HCT116 (cell line): ENCODE measurements around the gene OR13C4. TPM values are rescaled to one million over a fixed set of nuclear protein-coding genes. Genes with fewer than 3 reads are reported as not detected.

Experiments
- ATAC-seq: fragments of 200-7000 bp; cut with Tn5 transposase; 2 replicates; pipeline ENCODE4 v1.9.1; 2020; ENCODE audit warnings: mild to moderate bottlenecking, moderate library complexity
- BruUV-seq: library from RNA; stranded (reverse); fragments of 400-500 nt; replicated peaks from 2 replicates; lab custom pipeline; 2021; lab: Mats Ljungman, UMichigan
- CTCF ChIA-PET: fragments of 300-600 bp; sonication (Branson Sonifier 250); formaldehyde crosslinking; loops from one replicate; lab custom pipeline; 2021; ENCODE audit warnings: antibody characterized with exemption; lab: Charles Lee
- POLR2A ChIA-PET: fragments of 300-600, 350-600 bp; sonication (Branson Sonifier 250); formaldehyde crosslinking; loops from one replicate; lab custom pipeline; 2021; ENCODE audit warnings: antibody characterized with exemption; lab: Charles Lee
- RAD21 ChIA-PET, 2 experiments: fragments of 300-600 bp; sonication (Branson Sonifier 250); formaldehyde crosslinking; loops; one replicate each; lab custom pipeline; 2023; ENCODE audit warnings: low total read pairs in 2 of 2; ENCODE audit not compliant: uncharacterized antibody in 2 of 2, unreplicated experiment in 2 of 2, low non-redundant PET in 1 of 2; lab: Charles Lee
- DNase-seq: peaks from one replicate; pipeline ENCODE4 v3.0.0-alpha.2; 2010; ENCODE audit warnings: low read depth, low spot score
- H2AFZ ChIP-seq: fragments of 200-600 bp; shearing (Covaris generic), sonication (generic); 2 replicates; pipeline ENCODE4 v1.6.1; 2017; ENCODE audit warnings: low read depth, mixed run types, mixed read lengths, antibody characterized with exemption, low read length; ENCODE audit not compliant: poor library complexity, severe bottlenecking
- H3K27ac ChIP-seq: 2 replicates; pipeline ENCODE4 v1.5.1; 2012; ENCODE audit warnings: low read depth, low read length
- H3K27me3 ChIP-seq: fragments of 200-600 bp; sonication (generic); 2 replicates; pipeline ENCODE4 v1.6.1; 2016; ENCODE audit warnings: mixed run types, low read length, mixed read lengths; ENCODE audit not compliant: insufficient read depth
- H3K36me3 ChIP-seq, 2 experiments: fragments of 200-500 bp in 1 of 2; fragments of 200-600 bp in 1 of 2; sonication (Bioruptor generic) in 1 of 2; sonication (generic) in 1 of 2; 2 replicates each; pipeline versions ENCODE4 v1.5.1 to v1.6.1; 2014 to 2016; ENCODE audit warnings: low read length in 2 of 2, inconsistent platforms in 1 of 2, mixed read lengths in 1 of 2, mixed run types in 1 of 2; ENCODE audit not compliant: insufficient read depth in 2 of 2, control insufficient read depth in 1 of 2
- H3K4me1 ChIP-seq, 2 experiments: fragments of 200-600 bp in 1 of 2; sonication (generic) in 1 of 2; 2 replicates each; pipeline versions ENCODE4 v1.5.1 to v1.6.1; 2012 to 2017; ENCODE audit warnings: low read length in 2 of 2, inconsistent platforms in 1 of 2, mild to moderate bottlenecking in 1 of 2, mixed read lengths in 1 of 2, mixed run types in 1 of 2, moderate library complexity in 1 of 2; ENCODE audit not compliant: insufficient read depth in 2 of 2, control insufficient read depth in 1 of 2
- H3K4me2 ChIP-seq: fragments of 200-600 bp; sonication (generic); 2 replicates; pipeline ENCODE4 v1.6.1; 2017; ENCODE audit warnings: mixed run types, low read length, mixed read lengths
- H3K4me3 ChIP-seq, 2 experiments: fragments of 200-600 bp in 1 of 2; sonication (generic) in 1 of 2; replicated peaks in 1 of 2; 2 replicates each; pipeline ENCODE4 v1.5.1; 2011 to 2016; ENCODE audit warnings: low read length in 2 of 2, control low read depth in 1 of 2, low read depth in 1 of 2, mild to moderate bottlenecking in 1 of 2, mixed read lengths in 1 of 2, mixed run types in 1 of 2
- H3K79me2 ChIP-seq: fragments of 200-600 bp; sonication (generic); 2 replicates; pipeline ENCODE4 v1.6.1; 2017; ENCODE audit warnings: mild to moderate bottlenecking, mixed run types, low read length, moderate library complexity, mixed read lengths; ENCODE audit not compliant: insufficient read depth
- H3K9ac ChIP-seq: fragments of 200-600 bp; sonication (generic); 2 replicates; pipeline ENCODE4 v1.6.1; 2016; ENCODE audit warnings: low read length, mixed read lengths
- H3K9me2 ChIP-seq: fragments of 200-600 bp; sonication (generic), shearing (Covaris generic); 2 replicates; pipeline ENCODE4 v1.6.1; 2017; ENCODE audit warnings: mixed run types, mild to moderate bottlenecking, moderate library complexity; ENCODE audit not compliant: insufficient read depth
- H3K9me3 ChIP-seq, 2 experiments: fragments of 200-500 bp in 1 of 2; fragments of 200-600 bp in 1 of 2; sonication (Bioruptor generic) in 1 of 2; sonication (generic) in 1 of 2; 2 replicates each; pipeline ENCODE4 v1.6.1; 2014 to 2017; ENCODE audit warnings: low read length in 2 of 2, mixed read lengths in 2 of 2, inconsistent platforms in 1 of 2, low read depth in 1 of 2, mild to moderate bottlenecking in 1 of 2, mixed run types in 1 of 2, moderate library complexity in 1 of 2; ENCODE audit not compliant: control insufficient read depth in 1 of 2, insufficient read depth in 1 of 2
- H4K20me1 ChIP-seq: fragments of 200-600 bp; sonication (generic), shearing (Covaris generic); 2 replicates; pipeline ENCODE4 v1.6.1; 2017; ENCODE audit warnings: mixed run types, mild to moderate bottlenecking, moderate library complexity; ENCODE audit not compliant: insufficient read depth
- ATF3 ChIP-seq: IDR thresholded peaks from 2 replicates; pipeline ENCODE4 v1.6.1; 2012
- CBX3 ChIP-seq: IDR thresholded peaks from 2 replicates; pipeline ENCODE4 v1.6.1; 2012; ENCODE audit warnings: low read depth
- CEBPB ChIP-seq: IDR thresholded peaks from 2 replicates; pipeline ENCODE4 v1.6.1; 2012; ENCODE audit warnings: low read depth
- FOSL1 ChIP-seq: IDR thresholded peaks from 2 replicates; pipeline ENCODE4 v1.6.1; 2012; ENCODE audit warnings: low read depth
- JUND ChIP-seq: IDR thresholded peaks from 2 replicates; pipeline ENCODE4 v1.6.1; 2012
- MAX ChIP-seq: IDR thresholded peaks from 2 replicates; pipeline ENCODE4 v1.6.1; 2012
- POLR2A ChIP-seq: IDR thresholded peaks from 2 replicates; pipeline ENCODE4 v1.7.0; 2011; ENCODE audit warnings: borderline replicate concordance; ENCODE audit not compliant: insufficient read depth, insufficient read length; ENCODE audit errors: extremely low read depth
- REST ChIP-seq: IDR thresholded peaks from 2 replicates; pipeline ENCODE4 v1.6.1; 2012; ENCODE audit warnings: low read depth
- SIN3A ChIP-seq: IDR thresholded peaks from 2 replicates; pipeline ENCODE4 v1.6.1; 2012; ENCODE audit warnings: low read depth
- SP1 ChIP-seq: IDR thresholded peaks from 2 replicates; pipeline ENCODE4 v1.6.1; 2012; ENCODE audit warnings: low read depth
- SRF ChIP-seq: IDR thresholded peaks from 2 replicates; pipeline ENCODE4 v1.6.1; 2012; ENCODE audit warnings: low read depth
- TCF7L2 ChIP-seq: IDR thresholded peaks from 2 replicates; pipeline ENCODE4 v1.7.0; 2011; ENCODE audit warnings: borderline replicate concordance, inconsistent platforms; ENCODE audit not compliant: insufficient read depth, insufficient read length; ENCODE audit errors: extremely low read depth
- YY1 ChIP-seq: IDR thresholded peaks from 2 replicates; pipeline ENCODE4 v1.6.1; 2011; ENCODE audit warnings: low read length, low read depth, moderate library complexity, mild to moderate bottlenecking; ENCODE audit not compliant: insufficient replicate concordance; ENCODE audit errors: extremely low read depth
- ZFX ChIP-seq: fragments of 450-650 bp; IDR thresholded peaks from 2 replicates; pipeline ENCODE4 v1.6.1; 2017
- ZNF274 ChIP-seq: fragments of 200-500 bp; sonication (Bioruptor generic); IDR thresholded peaks from 2 replicates; pipeline ENCODE4 v1.6.1; 2014; ENCODE audit warnings: mild to moderate bottlenecking, low read depth, low read length, inconsistent platforms
- intact Hi-C: fragments of 100-400 bp; cut with micrococcal nuclease; formaldehyde crosslinking; loops from 2 replicates; pipeline ENCODE4 v1.10.0; 2022
- total RNA-seq: library from RNA; stranded (reverse); gene quantifications from one replicate; pipeline ENCODE4 v1.2.1, GENCODE V29; 2021; ENCODE audit not compliant: unreplicated experiment

OR13C4 gene
- total RNA-seq, 1 experiment from 2014 or later, result not detected

- ChIA-PET POLR2A (no interaction called here), CTCF (no interaction called here), RAD21 (no interaction called here)
- H3K9me2 ChIP-seq, result no peaks in the 10 kb centered on the region
- no peaks in the 10 kb centered on the region for H4K20me1 ChIP-seq
- BruUV-seq, result no TSS peak
- no peak overlapping the region for H3K4me2 ChIP-seq
- H3K36me3 ChIP-seq, result no peaks in the 10 kb centered on the region
- no peak overlapping the region for H3K27ac ChIP-seq
- H3K27me3 ChIP-seq, result peaks cover 4% of the 10 kb centered on the region; the same call in 1 of the 2 replicates
- no peak overlapping the region for H3K9ac ChIP-seq
- no peak overlapping the region for H3K4me3 ChIP-seq
- ATAC-seq, result no peak
- H3K9me3 ChIP-seq, result no peaks in the 10 kb centered on the region
- no peak for TF ChIP-seq YY1
- no peak for TF ChIP-seq POLR2A
- no peak for TF ChIP-seq MAX
- TF ChIP-seq REST, result no peak
- no peak for TF ChIP-seq CBX3
- TF ChIP-seq ATF3, result no peak
- TF ChIP-seq ZFX, result no peak
- TF ChIP-seq ZNF274, result no peak
- TF ChIP-seq SRF, result no peak
- no peak for TF ChIP-seq TCF7L2
- no peak for TF ChIP-seq CEBPB
- no peak for TF ChIP-seq JUND
- TF ChIP-seq FOSL1, result no peak
- no peak for TF ChIP-seq SP1
- TF ChIP-seq SIN3A, result no peak
- no peaks in the 10 kb centered on the region for H3K79me2 ChIP-seq
- intact Hi-C loops, result no loop called here
- no peak for DNase-seq
- H2AFZ ChIP-seq, result no peak overlapping the region
- H3K4me1 ChIP-seq, result no peaks in the 10 kb centered on the region
Observed at GRCh38 chr9:104575456-104575855, 48.4 kb upstream of the OR13C4 start.
